ENCODE data around the gene GNG13.

GNG13 gene

DNA sequence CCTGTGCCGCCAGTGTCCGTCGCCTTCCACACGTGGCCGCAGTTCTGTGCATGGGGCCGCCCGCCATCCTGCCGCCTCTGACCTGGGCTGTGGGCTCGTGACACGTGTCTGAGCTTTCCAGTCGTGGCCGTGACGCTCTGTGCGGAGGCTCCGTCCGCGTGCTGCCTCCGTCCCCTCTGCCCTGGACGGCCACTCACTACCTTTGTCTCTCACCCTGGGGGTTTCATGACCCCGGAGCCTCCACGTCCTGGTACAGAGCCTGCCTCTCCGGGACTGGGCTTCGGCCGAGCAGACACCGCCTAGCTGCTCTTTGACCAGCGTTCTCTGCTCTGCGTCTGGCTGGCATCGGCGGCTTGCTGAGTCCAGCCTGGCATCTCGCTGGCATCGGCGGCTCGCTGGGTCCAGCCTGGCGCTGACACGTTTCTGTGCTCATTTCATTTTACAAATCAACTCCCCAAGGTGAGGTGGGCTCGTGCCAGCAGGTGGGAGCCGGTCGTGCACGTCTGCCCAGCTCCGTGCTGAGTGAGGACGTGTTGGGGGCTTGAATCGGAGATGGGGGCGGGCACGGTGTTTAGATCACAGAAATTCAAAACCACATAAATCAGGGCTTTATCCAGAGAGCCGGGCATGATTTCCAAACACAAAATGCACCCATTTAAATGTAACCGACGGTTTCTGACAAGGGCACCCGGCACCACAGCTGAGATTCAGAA is 44.3 kb upstream of the GNG13 start:
- DNase-seq (ENCODE audit: low spot score): no peak
- in situ Hi-C loops (cut with MboI; ENCODE audit: low pct_unique_long_range_greater_than_20kb, low sequenced_read_pairs, unreplicated experiment): no loop called here
- TF ChIP-seq, protein P1, sequence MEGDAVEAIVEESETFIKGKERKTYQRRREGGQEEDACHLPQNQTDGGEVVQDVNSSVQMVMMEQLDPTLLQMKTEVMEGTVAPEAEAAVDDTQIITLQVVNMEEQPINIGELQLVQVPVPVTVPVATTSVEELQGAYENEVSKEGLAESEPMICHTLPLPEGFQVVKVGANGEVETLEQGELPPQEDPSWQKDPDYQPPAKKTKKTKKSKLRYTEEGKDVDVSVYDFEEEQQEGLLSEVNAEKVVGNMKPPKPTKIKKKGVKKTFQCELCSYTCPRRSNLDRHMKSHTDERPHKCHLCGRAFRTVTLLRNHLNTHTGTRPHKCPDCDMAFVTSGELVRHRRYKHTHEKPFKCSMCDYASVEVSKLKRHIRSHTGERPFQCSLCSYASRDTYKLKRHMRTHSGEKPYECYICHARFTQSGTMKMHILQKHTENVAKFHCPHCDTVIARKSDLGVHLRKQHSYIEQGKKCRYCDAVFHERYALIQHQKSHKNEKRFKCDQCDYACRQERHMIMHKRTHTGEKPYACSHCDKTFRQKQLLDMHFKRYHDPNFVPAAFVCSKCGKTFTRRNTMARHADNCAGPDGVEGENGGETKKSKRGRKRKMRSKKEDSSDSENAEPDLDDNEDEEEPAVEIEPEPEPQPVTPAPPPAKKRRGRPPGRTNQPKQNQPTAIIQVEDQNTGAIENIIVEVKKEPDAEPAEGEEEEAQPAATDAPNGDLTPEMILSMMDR (IDR thresholded peaks at IDR 0.05; ENCODE audit: extremely low read depth, insufficient read depth, missing control alignments): no peak

DNA sequence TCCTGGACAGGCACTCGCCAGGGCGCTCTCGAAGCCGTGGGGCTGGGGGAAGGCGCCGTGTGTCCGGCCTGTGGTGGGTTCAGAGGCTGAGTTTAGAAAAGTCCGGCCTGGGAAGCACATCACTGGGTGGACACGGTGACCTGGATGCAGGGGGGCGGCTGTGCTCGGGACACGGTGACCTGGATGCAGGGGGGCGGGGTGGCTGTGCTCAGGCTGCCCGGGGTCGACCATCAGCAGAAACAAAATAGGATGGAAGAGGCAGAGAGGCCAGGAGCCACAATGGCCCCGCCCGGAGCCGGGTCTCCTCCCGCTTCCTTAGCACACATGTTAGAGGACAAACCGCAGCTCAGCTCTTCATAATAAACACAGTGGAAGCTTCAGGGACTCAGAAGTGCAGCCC is 43.2 kb upstream of the GNG13 start:
- no peak for DNase-seq (ENCODE audit: low spot score)
- in situ Hi-C loops (cut with MboI; ENCODE audit: low pct_unique_long_range_greater_than_20kb, low sequenced_read_pairs, unreplicated experiment): no loop called here
- TF ChIP-seq, protein P1 (IDR thresholded peaks at IDR 0.05; ENCODE audit: extremely low read depth, insufficient read depth, missing control alignments): no peak

DNA sequence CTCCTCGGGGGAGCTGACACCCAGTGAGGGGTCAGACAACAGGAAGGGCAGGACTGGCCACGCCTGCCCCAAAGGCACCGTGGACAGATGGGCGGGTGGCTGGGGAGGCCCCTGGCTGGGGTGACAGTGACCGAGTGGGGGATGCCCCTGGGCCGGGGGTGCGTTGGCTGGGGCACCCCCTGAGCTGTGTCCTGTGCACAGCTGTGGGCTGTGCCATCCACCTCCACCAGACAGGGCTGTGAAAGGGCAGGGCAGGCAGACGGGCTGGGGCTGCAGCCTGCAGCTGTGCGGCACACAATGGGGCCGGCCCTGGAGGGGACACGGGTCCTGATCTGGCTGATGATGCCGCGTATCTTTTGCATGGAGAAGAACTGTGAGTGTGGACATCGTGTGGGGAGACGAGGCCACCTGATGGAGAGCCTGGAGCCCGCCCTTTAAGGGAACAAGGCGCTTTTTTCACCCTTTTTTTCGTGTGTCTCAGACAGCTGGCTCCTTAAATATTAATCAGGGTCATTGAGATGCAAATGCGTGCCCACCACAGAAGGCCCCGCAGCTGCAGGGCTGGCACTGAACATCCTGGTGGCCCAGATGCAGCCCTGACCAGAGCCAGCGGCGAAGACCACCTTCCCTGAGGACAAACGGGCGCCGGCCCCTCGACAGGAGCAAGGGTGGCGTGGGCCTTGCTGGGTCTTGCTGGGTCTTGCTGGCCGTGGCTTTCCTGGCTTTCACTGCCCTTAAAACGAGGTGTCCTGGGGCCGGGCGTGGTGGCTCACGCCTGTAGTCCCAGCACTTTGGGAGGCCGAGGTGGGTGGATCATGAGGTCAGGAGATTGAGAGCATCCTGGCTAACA is 42.4 kb upstream of the GNG13 start:
- TF ChIP-seq, protein P1 (IDR thresholded peaks at IDR 0.05; ENCODE audit: extremely low read depth, insufficient read depth, missing control alignments): no peak
- in situ Hi-C loops (cut with MboI; ENCODE audit: low pct_unique_long_range_greater_than_20kb, low sequenced_read_pairs, unreplicated experiment): no loop called here
- no peak for DNase-seq (ENCODE audit: low spot score)

DNA sequence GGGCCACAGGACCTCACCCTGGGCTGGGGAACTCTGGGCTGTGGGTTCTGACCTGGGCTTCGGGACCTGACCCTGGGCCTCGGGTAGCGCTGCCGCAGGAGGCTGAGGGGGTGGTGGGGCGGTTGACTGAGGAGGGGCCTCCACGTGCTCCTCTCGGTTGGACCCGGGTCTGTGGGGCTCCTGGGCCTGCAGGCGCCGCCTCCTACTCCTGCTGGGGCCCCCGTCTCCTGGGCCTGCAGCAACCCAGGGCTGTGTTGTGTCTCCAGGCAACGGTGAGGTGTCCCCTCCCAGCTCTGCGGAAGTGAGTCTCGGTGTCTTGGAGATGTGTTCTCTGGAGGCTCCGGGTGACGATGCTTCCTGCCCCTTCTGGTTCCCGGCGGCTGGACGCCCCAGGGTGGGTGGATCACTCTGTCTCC is 41.5 kb upstream of the GNG13 start:
- in situ Hi-C loops (cut with MboI; ENCODE audit: low pct_unique_long_range_greater_than_20kb, low sequenced_read_pairs, unreplicated experiment): no loop called here
- TF ChIP-seq, protein P1 (IDR thresholded peaks at IDR 0.05; ENCODE audit: extremely low read depth, insufficient read depth, missing control alignments): no peak

DNA sequence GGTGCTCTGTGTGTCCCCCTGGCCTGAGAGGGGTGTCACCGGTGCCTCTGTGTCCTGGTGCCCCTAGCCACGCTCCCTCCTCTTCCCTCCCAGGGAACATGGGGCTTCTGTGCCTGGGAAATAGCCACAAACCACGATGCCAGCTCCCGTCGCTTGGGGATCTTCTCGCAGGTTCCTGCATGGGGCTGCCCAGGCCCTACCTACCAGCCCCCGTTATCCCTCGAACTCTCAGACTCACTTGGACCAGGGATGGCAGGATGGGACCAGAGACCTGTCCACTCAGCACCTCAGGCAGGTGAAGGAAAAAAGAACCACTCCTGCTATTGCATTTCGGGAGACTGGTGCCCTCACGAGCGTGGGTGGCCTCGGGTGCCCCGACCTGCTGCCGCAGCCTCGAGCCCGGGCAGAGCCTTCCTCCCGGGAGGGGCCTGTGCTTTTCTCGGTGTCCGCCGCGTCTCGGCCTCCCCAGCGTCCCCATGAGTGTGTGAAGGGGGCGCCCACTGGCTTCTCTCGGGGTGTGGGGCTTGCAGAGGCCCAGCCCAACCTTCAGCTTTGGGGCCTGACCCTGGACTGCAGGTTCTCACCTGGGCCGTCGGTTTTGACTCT is 41.0 kb upstream of the GNG13 start:
- DNase-seq (ENCODE audit: low spot score): no peak
- TF ChIP-seq, protein P1 (IDR thresholded peaks at IDR 0.05; ENCODE audit: extremely low read depth, insufficient read depth, missing control alignments): no peak
- in situ Hi-C loops (cut with MboI; ENCODE audit: low pct_unique_long_range_greater_than_20kb, low sequenced_read_pairs, unreplicated experiment): no loop called here

More for the DNA sequence above, 41.5 kb upstream of the GNG13 start:
- no peak for DNase-seq (ENCODE audit: low spot score)

- no peak for DNase-seq (ENCODE audit: low spot score)
- TF ChIP-seq, protein P1 (IDR thresholded peaks at IDR 0.05; ENCODE audit: extremely low read depth, insufficient read depth, missing control alignments): no peak
- in situ Hi-C loops (cut with MboI; ENCODE audit: low pct_unique_long_range_greater_than_20kb, low sequenced_read_pairs, unreplicated experiment): no loop called here
Observed at GRCh38 chr16:840561-841454, 40.3 kb upstream of the GNG13 start.

All from GM13977 (cell line).